PC-9 (cell line): ENCODE measurements around the gene TRPM1. TPM values are rescaled to one million over a fixed set of nuclear protein-coding genes. Genes with fewer than 3 reads are reported as not detected.
A peak's percentile ranks its signal among the peaks of the same experiment; 100 is the strongest.

Experiments
- BruUV-seq: library from RNA; stranded (reverse); fragments of 400-500 nt; replicated peaks from 2 replicates; lab custom pipeline; 2021; lab: Mats Ljungman, UMichigan
- CTCF ChIA-PET: fragments of 300-600 bp; sonication (Branson Sonifier 250); formaldehyde crosslinking; loops from one replicate; lab custom pipeline; 2022; ENCODE audit warnings: antibody characterized with exemption; lab: Charles Lee
- POLR2A ChIA-PET: fragments of 300-600 bp; sonication (Branson Sonifier 250); formaldehyde crosslinking; loops from one replicate; lab custom pipeline; 2022; ENCODE audit warnings: antibody characterized with exemption; ENCODE audit not compliant: unreplicated experiment; lab: Charles Lee
- DNase-seq, 2 experiments: peaks; one replicate each; pipeline versions ENCODE4 v3.0.0 to v3.0.0-alpha.2; 2015 to 2022; ENCODE audit warnings: mixed read lengths in 1 of 2
- H2AFZ ChIP-seq: fragments of 200-600 bp; sonication (generic); 2 replicates; pipeline ENCODE4 v1.8.1; 2017; ENCODE audit warnings: antibody characterized with exemption
- H3F3A ChIP-seq: fragments of 200-600 bp; sonication (generic); 2 replicates; pipeline ENCODE4 v1.8.1; 2017; ENCODE audit warnings: antibody characterized with exemption, mild to moderate bottlenecking, low read depth; ENCODE audit not compliant: insufficient read depth
- H3K27ac ChIP-seq: fragments of 200-600 bp; sonication (generic); 2 replicates; pipeline ENCODE4 v1.6.1; 2016; ENCODE audit warnings: mixed run types
- H3K27me3 ChIP-seq: fragments of 200-600 bp; sonication (generic); 2 replicates; pipeline ENCODE4 v1.6.1; 2016; ENCODE audit warnings: low read depth, mixed run types; ENCODE audit not compliant: insufficient read depth
- H3K36me3 ChIP-seq: fragments of 200-600 bp; sonication (generic); 2 replicates; pipeline ENCODE4 v1.6.1; 2016; ENCODE audit warnings: low read depth, mixed run types
- H3K4me1 ChIP-seq: fragments of 200-600 bp; sonication (generic); replicated peaks from 2 replicates; pipeline ENCODE4 v1.6.1; 2016; ENCODE audit warnings: mixed run types; ENCODE audit not compliant: insufficient read depth
- H3K4me2 ChIP-seq: fragments of 200-600 bp; sonication (generic); 2 replicates; pipeline ENCODE4 v1.6.1; 2017; ENCODE audit warnings: mixed run types
- H3K4me3 ChIP-seq: fragments of 200-600 bp; sonication (generic); 2 replicates; pipeline ENCODE4 v1.6.1; 2016; ENCODE audit warnings: mixed run types
- H3K79me2 ChIP-seq: fragments of 200-600 bp; sonication (generic); 2 replicates; pipeline ENCODE4 v1.6.1; 2017; ENCODE audit warnings: low read depth, mixed run types
- H3K9me2 ChIP-seq: fragments of 200-600 bp; sonication (generic); 2 replicates; pipeline ENCODE4 v1.8.1; 2017; ENCODE audit warnings: mild to moderate bottlenecking; ENCODE audit not compliant: insufficient read depth
- H3K9me3 ChIP-seq: fragments of 200-600 bp; sonication (generic); 2 replicates; pipeline ENCODE4 v1.8.1; 2016; ENCODE audit warnings: low read depth; ENCODE audit not compliant: insufficient read depth
- H4K20me1 ChIP-seq: fragments of 200-600 bp; sonication (generic); 2 replicates; pipeline ENCODE4 v1.8.1; 2017; ENCODE audit not compliant: insufficient read depth
- CTCF ChIP-seq: fragments of 200-600 bp; sonication (generic); conservative IDR thresholded peaks from 2 replicates; pipeline ENCODE4 v1.6.1; 2017; ENCODE audit warnings: mixed run types, antibody characterized with exemption, mild to moderate bottlenecking, moderate library complexity
- EZH2 ChIP-seq: fragments of 200-600 bp; sonication (generic); IDR thresholded peaks from 2 replicates; pipeline ENCODE4 v1.8.0; 2017; ENCODE audit warnings: antibody characterized with exemption, low read depth
- intact Hi-C: fragments of 100-400 bp; cut with micrococcal nuclease; formaldehyde crosslinking; loops from one replicate; pipeline ENCODE4 v1.10.0; 2022; ENCODE audit not compliant: unreplicated experiment
- total RNA-seq: library from RNA; stranded (reverse); gene quantifications from 2 replicates; pipeline ENCODE4 v1.2.3, GENCODE V29; 2021

Gene TRPM1
- total RNA-seq, 1 experiment from 2014 or later = not detected

GRCh38 chr15:31129769-31130303, 28.3 kb upstream of the TRPM1 start:
- H3K27ac ChIP-seq = no peak overlapping the region
- POLR2A ChIA-PET = no interaction called here

GRCh38 chr15:31128919-31129768, 27.6 kb upstream of the TRPM1 start:
- ChIA-PET CTCF (interaction anchor here (0.5 to 1.5 kb wide), 3 partner anchors 19 to 235 kb away, joined by 3 to 5 read pairs (median 3); no protein-coding TSS in a partner anchor), POLR2A (no interaction called here)
- BruUV-seq = no TSS peak
- H3K4me3 ChIP-seq = no peak overlapping the region
- H2AFZ ChIP-seq = no peak overlapping the region
- intact Hi-C loops = loop anchor here (2.0 to 10.0 kb wide), 3 partner anchors 234 to 464 kb away; no protein-coding TSS in a partner anchor
- H3K4me1 ChIP-seq = no peaks in the 10 kb centered on the region
- H3K36me3 ChIP-seq = no peaks in the 10 kb centered on the region
- TF ChIP-seq EZH2 (no peak), CTCF (peak; percentile 83)
- no peak overlapping the region for H3K4me2 ChIP-seq
- H3K79me2 ChIP-seq = no peaks in the 10 kb centered on the region
- H3F3A ChIP-seq = no peaks in the 10 kb centered on the region
- DNase-seq = peak; percentile 35 to 49
- H3K9me2 ChIP-seq = no peaks in the 10 kb centered on the region
- H3K27ac ChIP-seq = no peak overlapping the region
- peaks cover 25% of the 10 kb centered on the region; the same call in 1 of the 2 replicates for H3K27me3 ChIP-seq
- no peaks in the 10 kb centered on the region for H4K20me1 ChIP-seq
- H3K9me3 ChIP-seq = no peaks in the 10 kb centered on the region

More at GRCh38 chr15:31129769-31130303, 28.3 kb upstream of the TRPM1 start:
- intact Hi-C loops = loop anchor here (2.0 to 10.0 kb wide), 3 partner anchors 235 to 465 kb away; no protein-coding TSS in a partner anchor
- CTCF ChIA-PET = interaction anchor here (0.6 to 1.5 kb wide), 2 partner anchors 20 to 236 kb away, joined by 3 to 5 read pairs; no protein-coding TSS in a partner anchor
- Histone ChIP-seq H4K20me1 (no peaks in the 10 kb centered on the region), H3F3A (no peaks in the 10 kb centered on the region), H3K9me2 (no peaks in the 10 kb centered on the region), H3K9me3 (no peaks in the 10 kb centered on the region), H3K36me3 (no peaks in the 10 kb centered on the region), H3K4me3 (no peak overlapping the region), H3K27me3 (peaks cover 25% of the 10 kb centered on the region; the same call in 1 of the 2 replicates), H3K79me2 (no peaks in the 10 kb centered on the region), H2AFZ (no peak overlapping the region), H3K4me2 (no peak overlapping the region), H3K4me1 (no peaks in the 10 kb centered on the region)
- BruUV-seq = no TSS peak
- no peak for TF ChIP-seq EZH2
- TF ChIP-seq CTCF = no peak
- no peak for DNase-seq

GRCh38 chr15:31128477-31128876, 27.0 kb upstream of the TRPM1 start:
- Histone ChIP-seq H3K79me2 (no peaks in the 10 kb centered on the region), H3K4me3 (no peak overlapping the region), H4K20me1 (no peaks in the 10 kb centered on the region), H3K27me3 (peaks cover 25% of the 10 kb centered on the region; the same call in 1 of the 2 replicates), H3K36me3 (no peaks in the 10 kb centered on the region), H3K9me2 (no peaks in the 10 kb centered on the region), H3K4me2 (no peak overlapping the region), H3K27ac (no peak overlapping the region), H2AFZ (no peak overlapping the region), H3K9me3 (no peaks in the 10 kb centered on the region), H3F3A (no peaks in the 10 kb centered on the region), H3K4me1 (no peaks in the 10 kb centered on the region)
- no peak for DNase-seq
- POLR2A ChIA-PET = no interaction called here
- CTCF ChIA-PET = interaction anchor here (0.5 to 1.5 kb wide), 2 partner anchors 166 to 234 kb away, joined by 3 to 5 read pairs; no protein-coding TSS in a partner anchor
- intact Hi-C loops = loop anchor here (2.0 to 10.0 kb wide), 3 partner anchors 234 to 464 kb away; no protein-coding TSS in a partner anchor
- TF ChIP-seq CTCF (no peak), EZH2 (no peak)
- BruUV-seq = no TSS peak
